SK-N-SH (cell line): ENCODE measurements around the gene CARM1. TPM values are rescaled to one million over a fixed set of nuclear protein-coding genes. Genes with fewer than 3 reads are reported as not detected.

ENCODE experiments used
- CHD2 ChIP-seq: fragments of 150-350 bp; IDR thresholded peaks from 2 replicates; pipeline ENCODE4 v1.6.1; 2018; ENCODE audit warnings: low read length; ENCODE audit not compliant: partially characterized antibody
- CTCF ChIP-seq: fragments of 200-600 bp; sonication (generic); IDR thresholded peaks from 2 replicates; pipeline ENCODE4 v1.6.1; 2017; ENCODE audit warnings: antibody characterized with exemption, mild to moderate bottlenecking, moderate library complexity
- EP300 ChIP-seq, 2 experiments: IDR thresholded peaks; 2 replicates each; pipeline versions ENCODE4 v1.4.0 to v1.6.1; 2012; ENCODE audit warnings: borderline replicate concordance in 1 of 2, low read depth in 1 of 2, low read length in 1 of 2
- EZH2phosphoT487 ChIP-seq: fragments of 200-600 bp; sonication (generic); IDR thresholded peaks from 2 replicates; pipeline ENCODE4 v1.6.1; 2017; ENCODE audit warnings: low read depth, mixed run types, mild to moderate bottlenecking, antibody characterized with exemption, moderate library complexity, borderline replicate concordance
- FOSL2 ChIP-seq: IDR thresholded peaks from 2 replicates; pipeline ENCODE4 v1.4.0; 2012; ENCODE audit warnings: low read depth, mild to moderate bottlenecking, moderate library complexity, borderline replicate concordance
- FOXJ3 ChIP-seq: sonication (generic); formaldehyde crosslinking; IDR thresholded peaks from 2 replicates; pipeline ENCODE4 v1.5.1; 2020; ENCODE audit warnings: mild to moderate bottlenecking, missing genetic modification reagents
- GABPA ChIP-seq: IDR thresholded peaks from 2 replicates; pipeline ENCODE4 v1.4.0; 2012; ENCODE audit warnings: low read depth, mild to moderate bottlenecking
- JUND ChIP-seq: IDR thresholded peaks from 2 replicates; pipeline ENCODE4 v1.4.0; 2012
- NFIC ChIP-seq: IDR thresholded peaks from 2 replicates; pipeline ENCODE4 v1.4.0; 2012; ENCODE audit warnings: borderline replicate concordance
- PBX3 ChIP-seq: IDR thresholded peaks from 2 replicates; pipeline ENCODE4; 2012
- RCOR1 ChIP-seq: fragments of 150-350 bp; IDR thresholded peaks from 2 replicates; pipeline ENCODE4 v1.6.1; 2017; ENCODE audit warnings: antibody characterized with exemption, low read length
- SIN3A ChIP-seq: IDR thresholded peaks from 2 replicates; pipeline ENCODE4 v1.6.1; 2012; ENCODE audit warnings: low read depth, mild to moderate bottlenecking, low read length, moderate library complexity, borderline replicate concordance
- TEAD4 ChIP-seq: IDR thresholded peaks from 2 replicates; pipeline ENCODE4 v1.4.0; 2012; ENCODE audit warnings: mild to moderate bottlenecking, borderline replicate concordance; ENCODE audit not compliant: insufficient read depth
- USF1 ChIP-seq: IDR thresholded peaks from 2 replicates; pipeline ENCODE4 v1.4.0; 2012; ENCODE audit warnings: low read depth, borderline replicate concordance
- USF2 ChIP-seq: fragments of 150-350 bp; IDR thresholded peaks from 2 replicates; pipeline ENCODE4 v1.6.1; 2017; ENCODE audit warnings: antibody characterized with exemption, low read length, low read depth, borderline replicate concordance
- ZBTB33 ChIP-seq: IDR thresholded peaks from 2 replicates; pipeline ENCODE4 v1.4.0; 2012; ENCODE audit warnings: low read depth, borderline replicate concordance
- polyA plus RNA-seq, 3 experiments: library from polyadenylated mRNA; depleted of rRNA; stranded (reverse); fragments of >200 nt; gene quantifications; 2 replicates each; pipeline ENCODE4 v1.2.3, GENCODE V29; 2012

The CARM1 gene
- polyA plus RNA-seq, 1 of the 3 experiments (the other 2 are of a cell fraction): 62.2 TPM

GRCh38 chr19:10915130-10916091, 44.1 kb downstream of the CARM1 start (continued):
- no peak for TF ChIP-seq CTCF
- no peak for TF ChIP-seq ZBTB33
- 0 out of 2 replicates have a peak, but pooled peaks have one; percentile 23 for TF ChIP-seq FOXJ3 (CRISPR knock-in tag)
- TF ChIP-seq NFIC: peak; percentile 19; the same call in 1 of the 2 replicates
- peak; percentile 81; the same call in 1 of the 2 replicates for TF ChIP-seq FOSL2
- peak; percentile 32; the same call in 1 of the 2 replicates for TF ChIP-seq JUND
- no peak for TF ChIP-seq PBX3
- TF ChIP-seq USF2: no peak
- peak; percentile 49; the same call in 1 of the 2 replicates for TF ChIP-seq USF1
- TF ChIP-seq CHD2: peak; percentile 3
- peak; percentile 37; the same call in 1 of the 2 replicates for TF ChIP-seq SIN3A
- TF ChIP-seq RCOR1: no peak
- TF ChIP-seq EZH2phosphoT487: no peak
- no peak for TF ChIP-seq TEAD4
- TF ChIP-seq EP300 (IDR thresholded peaks at IDR 0.05; ENCODE audit: borderline replicate concordance in 1 of 2, low read depth in 1 of 2, low read length in 1 of 2): peak in 1 of 2 experiments; percentile 38; a peak in 2 of 4 replicates
- no peak for TF ChIP-seq GABPA
